NCI-H510A treated with DMSO at 0.1 percent for 48 hours (cell line): Measurements from ENCODE around the gene ASAH2.
"Not testable (repeated sequence)": the region's sequence is repeated elsewhere in the genome, so short reads cannot be mapped to it uniquely, and the experiment has no call there.

Experiments
- DNase-seq: peaks from one replicate; lab custom pipeline; 2025; lab: John Stamatoyannopoulos, UW

ASAH2 gene

DNA sequence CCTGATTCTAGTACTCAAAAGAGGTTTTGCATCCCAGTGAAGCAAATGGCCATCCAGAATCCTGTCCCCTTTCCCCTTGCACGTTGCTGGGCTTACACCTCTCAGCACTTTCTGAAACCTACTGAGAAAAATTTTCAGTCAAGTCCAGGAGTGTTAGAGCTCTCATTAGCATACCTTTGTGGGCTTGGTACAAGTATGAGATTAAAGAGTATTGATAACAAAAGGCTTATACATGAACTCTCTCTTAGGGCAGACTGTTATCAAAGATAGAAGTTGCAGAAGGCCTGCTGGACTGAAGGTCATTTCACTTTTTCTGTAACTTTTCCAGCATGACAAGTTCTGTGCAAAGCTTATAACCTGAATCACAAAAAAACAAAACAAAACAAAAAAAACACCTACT is at the start of gene ASAH2:
Gene ASAH2 (minus strand): TSS at position 123 of the 400 bp plus-strand sequence. CDS start 2,906 bp downstream, outside the sequence.
- DNase-seq, result no peak

DNA sequence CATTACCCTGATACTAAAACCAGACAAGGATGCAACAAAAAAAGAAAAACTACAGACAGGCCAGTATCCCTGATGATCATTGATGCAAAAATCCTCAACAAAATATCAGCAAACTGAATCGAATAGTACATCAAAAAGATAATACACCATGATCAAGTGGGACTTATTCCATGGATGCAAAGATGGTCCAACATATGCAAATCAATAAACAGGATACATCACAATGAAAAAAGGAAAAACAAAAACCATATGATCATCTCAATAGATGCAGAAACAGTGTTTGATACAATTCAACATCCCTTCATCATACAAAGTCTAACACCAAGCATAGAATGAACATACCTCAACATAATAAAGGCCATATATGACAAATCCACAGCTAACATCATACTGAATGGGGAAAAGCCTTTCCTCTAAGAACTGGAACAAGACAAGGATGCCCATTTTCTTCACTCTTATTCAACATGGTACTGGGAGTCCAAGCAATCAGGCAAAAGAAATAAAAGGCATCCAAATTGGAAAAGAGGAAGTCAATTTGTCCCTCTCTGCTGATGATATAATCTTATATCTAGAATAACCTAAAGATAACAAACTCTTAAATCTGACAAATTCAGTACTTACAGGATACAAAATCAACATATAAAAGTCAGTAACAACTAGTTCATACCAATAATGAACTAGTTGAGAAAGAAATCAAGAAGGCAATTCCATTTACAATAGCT is 48.8 kb upstream of the ASAH2 start:
- DNase-seq, result no peak

DNA sequence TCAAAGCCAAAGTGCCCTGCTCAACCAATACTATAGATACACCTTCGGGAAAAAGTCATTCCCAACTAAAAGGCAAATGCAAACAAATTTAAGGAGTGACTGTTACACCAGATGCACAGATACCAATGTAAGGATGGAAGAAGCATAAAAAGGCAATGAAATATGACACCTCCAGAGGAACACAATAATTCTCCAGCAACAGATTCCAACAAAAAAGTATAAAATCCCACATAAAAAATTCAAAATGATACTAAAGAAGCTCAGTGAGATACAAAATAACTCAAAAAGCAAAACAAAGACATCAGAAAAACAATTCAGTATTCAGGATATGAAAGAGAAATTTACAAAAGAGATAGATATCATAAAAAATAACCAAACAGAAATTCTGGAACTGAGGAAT is 44.1 kb upstream of the ASAH2 start:
- no peak for DNase-seq

DNA sequence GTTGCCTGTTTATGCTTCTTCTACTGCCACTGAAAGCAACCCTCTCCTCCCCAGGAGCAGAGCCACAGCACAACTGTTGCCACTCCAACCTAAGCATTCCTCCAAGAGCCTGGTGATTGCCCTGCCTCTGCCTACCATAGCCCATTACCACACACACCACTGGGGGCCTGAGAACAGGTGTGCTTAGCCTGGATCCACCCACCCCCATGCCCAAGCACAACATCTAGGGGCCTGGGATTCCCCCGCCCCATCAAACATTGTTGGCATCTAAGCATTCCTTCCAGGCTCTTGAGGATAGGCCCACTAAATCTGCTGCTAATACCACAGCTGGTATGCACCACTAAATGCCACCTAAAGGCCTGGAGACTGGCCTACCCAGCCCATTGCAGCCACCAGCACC is 43.3 kb upstream of the ASAH2 start:
- no peak for DNase-seq

DNA sequence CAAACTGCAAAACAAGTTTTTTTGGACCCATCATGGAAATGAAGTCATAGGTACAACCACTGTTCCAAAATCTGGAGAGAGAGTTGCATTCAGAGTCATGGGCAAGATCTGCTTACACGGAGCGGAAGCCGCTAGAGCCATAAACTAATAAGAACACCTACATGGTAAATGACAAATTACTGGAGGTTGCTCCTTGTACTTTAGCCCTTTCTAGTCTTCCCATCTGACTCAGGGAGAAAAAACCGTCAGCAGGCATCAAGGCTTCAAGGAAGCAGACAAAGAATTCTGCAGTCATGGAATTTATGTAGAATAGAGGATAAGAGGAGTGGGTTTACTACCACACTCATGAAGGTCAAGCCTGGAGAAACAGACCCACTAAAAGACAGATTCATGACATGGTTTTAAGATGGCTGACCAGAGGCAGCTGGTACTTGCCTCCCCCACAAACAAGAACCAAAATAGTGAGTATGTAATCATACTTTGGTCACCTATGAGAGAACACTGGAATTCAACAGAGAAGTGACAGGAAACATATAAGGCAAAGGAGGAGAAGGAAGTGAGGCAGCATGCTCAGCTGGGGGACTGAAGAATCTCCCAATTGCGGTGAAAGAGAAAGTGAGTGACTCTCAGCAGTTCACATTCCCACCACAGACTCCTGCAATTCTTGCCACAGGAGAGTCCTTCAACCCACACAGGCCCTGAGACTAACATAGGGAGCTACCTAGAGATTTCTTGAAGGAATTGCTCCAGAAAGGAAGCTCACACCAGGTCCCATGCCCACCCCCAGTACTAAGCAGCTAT is 42.4 kb upstream of the ASAH2 start:
- no peak for DNase-seq

DNA sequence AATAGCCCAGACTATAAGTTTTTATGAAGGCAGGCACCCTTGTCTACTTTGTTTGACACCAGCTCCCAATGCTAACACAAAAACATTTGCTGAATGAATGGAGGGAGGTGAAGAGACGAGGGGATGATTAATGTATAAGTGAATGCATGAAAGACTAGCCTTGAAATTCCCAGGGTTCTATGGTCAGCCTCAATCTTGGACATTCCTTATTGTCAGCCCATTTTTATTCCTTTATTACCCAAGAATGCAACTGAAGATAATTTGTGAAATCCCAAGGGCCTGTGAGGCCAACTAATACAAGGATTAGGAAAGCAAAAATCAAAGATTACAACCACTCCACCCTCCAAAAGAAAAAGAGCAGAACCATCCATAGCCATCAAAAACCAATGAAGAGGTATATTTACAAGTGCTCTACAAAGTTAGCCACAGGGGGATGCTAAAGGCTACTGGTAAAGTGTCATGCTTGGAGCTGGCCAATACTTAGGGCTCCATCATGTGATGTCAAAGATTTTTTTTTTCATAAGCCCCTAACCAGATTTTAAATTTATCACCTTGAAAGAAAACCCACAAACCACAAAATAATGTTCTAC is 40.0 kb upstream of the ASAH2 start:
- no peak for DNase-seq

DNA sequence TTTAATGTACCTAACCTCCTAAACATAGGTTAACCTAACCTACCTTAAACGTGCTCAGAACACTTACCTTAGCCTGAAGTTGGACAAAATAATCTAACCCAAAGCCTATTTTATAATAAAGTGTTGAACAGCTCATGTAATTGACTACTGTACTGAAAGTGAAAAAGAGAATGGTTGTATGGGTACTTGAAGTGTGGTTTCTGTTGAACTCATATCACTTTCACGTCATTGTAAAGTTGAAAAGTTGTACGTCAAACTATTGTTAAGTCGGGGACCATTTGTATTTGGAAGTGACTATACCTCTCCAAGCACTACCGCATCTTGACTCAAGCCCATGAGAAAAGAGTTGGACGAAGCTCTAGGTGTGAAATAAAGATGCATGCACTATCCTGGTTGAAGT is 37.9 kb upstream of the ASAH2 start:
- no peak for DNase-seq

DNA sequence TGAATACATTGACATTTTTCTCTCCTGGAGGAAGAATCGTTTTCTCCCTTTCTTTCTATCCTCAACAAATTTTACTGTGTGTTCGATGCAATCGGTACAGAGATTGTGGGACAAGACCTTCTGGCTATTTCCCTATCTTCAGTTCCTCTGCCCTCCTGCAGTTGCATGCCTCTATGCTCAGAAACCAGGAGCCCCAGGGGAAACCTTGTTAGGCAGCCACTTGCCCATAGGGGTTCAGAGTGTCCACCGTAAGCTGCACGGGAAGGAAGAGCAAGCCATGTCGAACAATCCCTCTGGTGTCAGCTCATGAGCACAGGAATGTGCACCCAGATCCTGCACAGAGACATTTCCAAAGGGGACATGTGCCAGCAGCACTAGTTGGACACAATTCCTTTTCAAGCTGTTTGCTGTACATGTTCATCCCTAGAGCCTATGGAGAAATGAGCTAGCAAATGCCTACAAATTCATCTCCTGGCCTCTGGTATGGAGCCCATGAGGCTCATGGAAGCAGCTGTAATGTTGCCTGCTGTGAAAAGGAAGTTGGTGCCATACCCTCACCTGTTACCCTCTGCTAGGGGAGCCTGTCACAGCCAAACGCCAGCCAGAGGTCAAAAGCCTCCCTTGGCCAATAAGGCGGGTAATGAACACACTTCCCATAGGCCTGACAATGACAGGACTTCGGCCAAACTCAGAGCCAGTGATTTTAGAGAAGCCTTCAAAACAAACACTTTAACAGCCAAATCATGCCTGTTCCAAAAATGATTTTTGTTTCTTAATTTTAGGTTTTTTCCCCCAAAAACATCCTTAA is 35.9 kb upstream of the ASAH2 start:
- DNase-seq, result no peak

DNA sequence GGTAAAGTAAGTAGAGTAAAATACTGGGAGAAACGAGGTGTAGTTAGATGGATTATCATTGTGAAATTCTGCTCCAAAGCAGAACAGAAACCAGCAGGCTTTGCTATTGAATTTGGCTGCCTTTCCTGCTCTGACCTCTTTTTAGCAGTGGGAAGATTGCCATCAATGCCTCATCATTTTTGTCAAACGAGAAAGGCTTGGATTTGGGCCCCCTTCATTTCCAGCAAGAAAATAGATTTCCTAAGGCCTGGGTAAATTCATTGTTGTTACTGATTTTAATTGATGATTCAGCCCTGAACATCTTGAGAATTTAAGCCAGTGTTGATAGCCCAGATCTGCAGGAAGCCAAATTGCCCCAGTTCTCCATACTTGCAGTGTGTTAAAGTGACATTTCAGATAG is 35.2 kb upstream of the ASAH2 start:
- no peak for DNase-seq

DNA sequence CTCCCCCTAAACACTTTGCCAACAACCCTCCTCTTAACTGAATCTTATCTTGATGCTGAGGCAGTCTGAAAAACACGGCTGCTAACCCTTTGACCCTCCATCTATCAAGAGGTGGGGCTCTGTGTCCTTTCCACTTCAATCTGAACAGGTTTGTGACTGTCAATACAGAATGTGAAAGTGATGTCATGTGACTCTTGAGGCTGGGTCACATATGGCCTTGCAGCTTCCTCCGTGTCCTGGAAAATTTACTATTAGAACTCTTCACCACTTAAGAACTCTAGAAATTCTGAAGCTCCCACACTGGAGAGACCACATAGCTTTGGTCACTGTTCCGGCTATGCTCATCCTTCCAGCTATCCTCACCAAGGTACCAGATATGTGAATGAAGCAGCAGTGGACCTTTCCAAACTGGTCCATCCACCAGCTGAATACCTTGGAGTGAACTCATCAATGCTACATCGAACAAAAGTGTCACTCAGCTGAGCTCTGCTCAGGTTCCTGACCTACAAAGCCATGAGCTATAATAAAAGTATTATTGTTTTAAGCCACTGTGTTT is 30.7 kb upstream of the ASAH2 start:
- no peak for DNase-seq

DNA sequence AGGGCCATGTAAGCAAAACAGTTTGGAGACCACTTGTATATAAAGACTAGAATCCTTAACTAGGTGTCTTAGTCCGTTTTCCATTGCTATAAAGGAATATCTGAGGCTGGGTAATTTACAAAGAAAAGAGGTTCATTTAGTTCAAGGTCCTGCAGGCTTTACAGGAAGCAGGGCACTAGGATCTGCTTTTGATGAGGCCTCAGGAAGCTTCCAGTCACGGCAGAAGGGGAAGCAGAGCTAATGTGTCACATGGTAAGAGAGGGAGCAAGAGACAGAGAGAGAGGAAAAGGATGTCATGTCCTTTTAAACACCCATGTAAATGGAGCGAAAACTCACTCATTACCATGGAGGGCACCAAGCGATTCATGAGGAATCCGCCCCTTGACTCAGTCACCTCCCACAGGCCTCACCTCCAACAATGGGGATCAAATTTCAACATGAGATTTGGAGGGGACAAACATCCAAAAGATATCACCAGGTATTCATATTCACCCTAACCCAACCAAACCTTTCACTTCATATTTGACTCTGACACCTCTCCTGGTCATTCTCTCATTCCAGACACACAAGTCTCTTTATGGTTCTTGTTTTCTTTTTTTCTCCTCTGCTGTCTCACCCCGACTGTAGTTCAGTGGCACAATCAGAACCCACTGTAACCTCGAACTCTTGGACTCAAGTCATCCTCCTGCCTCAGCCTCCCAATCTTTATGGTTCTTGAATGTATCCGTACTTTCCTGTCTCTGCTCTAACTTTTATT is 30.1 kb upstream of the ASAH2 start:
- no peak for DNase-seq

DNA sequence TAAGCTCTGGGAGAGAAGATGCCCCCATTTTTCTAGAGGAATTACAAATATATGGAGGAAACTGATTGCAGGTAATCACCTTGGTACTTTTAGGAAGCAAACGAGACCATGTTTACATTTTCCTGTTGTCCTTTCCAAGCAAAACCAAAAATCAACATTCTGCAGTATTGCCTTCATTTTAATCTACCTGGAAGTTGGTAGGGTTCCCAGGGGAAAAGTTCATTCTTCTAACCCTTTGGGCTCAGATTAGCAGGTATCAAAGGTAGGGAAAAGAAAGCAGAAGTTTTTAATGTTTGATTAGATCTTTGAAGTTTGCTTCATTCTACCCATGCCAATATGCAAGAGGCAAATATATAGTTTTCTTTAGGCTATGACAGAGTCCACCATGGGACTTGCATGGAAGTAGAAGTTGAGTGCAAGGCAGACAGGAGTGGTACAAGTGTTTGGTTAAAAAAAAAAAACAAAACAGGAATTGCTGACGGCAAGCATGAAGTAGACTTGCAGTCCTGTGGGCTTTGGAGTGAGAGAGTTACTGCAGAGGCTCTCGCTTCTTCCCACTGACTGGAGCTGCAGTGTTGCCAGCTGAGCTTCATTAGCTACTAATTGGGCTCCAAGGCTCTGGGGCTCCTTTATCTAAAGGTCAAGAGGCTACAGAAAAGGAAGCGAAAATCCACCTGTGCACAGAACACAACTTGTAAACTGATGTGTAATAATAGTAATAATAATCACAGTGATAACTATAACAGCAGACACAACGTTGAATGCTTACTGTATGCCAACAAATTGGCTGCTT is 28.9 kb upstream of the ASAH2 start:
- DNase-seq, result no peak

DNA sequence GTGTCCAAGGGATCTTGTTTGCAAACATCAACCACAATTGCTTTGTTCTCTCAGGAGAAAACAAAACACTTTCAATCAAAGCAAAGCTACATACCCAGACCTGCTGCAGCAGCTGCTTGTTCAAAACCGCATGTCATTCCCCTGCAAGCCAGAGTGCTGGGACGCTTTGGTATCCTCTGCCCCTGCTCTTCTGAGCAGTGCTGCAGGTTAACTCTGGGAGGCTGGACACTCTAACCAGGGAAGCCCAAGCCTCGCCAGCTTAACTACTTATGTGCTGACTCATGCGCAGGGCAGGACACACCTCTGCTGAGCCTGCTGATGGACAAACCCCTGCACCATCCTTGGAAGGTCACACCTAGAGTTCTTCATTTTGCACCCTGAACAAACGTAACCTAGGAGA is 28.2 kb upstream of the ASAH2 start:
- no peak for DNase-seq

DNA sequence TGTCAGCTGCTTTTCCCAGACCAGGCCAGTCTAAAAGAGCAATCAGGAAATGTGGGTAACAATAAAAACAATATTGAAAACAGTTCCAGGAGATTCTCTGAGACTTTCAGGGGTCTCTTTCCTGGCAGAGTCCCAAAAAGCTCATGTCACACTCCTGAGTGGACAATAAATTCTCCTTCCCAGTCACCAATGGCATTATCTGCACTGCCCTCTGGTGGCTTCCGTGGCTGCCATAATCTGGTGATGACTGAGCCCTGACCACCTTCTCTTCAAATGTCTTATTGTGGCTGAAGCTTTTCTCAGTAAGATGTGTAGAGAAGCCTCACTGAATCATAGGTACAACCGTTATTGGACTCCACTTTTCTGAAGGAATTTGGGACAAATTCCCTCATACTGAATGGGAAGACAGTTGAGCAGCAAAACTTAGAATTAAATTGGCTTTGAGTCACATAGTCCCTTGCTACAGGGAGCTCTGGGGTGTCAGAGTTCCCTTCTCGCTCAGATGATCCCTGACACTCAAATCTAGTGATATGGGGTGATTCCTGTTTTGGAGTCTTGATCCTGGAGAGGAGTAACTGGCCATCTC is 24.4 kb upstream of the ASAH2 start:
- no peak for DNase-seq

DNA sequence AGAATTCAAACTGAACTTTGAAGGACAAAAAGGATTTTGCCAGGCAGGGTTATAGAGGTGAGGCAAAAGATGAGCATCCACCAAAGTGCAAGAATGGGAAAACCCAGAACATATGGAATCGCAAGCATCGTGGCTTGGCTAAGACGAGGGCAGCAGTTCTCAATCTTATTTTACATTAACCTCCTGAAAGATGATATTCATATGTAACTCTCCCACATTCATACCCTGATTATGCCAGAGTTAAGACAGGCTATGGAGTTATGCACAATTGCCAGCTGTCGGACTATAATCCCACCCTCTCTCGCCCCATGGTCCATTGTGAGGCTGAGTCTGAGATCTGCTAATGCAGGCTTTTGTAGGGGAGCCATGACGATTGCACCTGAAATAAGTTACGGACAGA is 21.2 kb upstream of the ASAH2 start:
- DNase-seq, result no peak

DNA sequence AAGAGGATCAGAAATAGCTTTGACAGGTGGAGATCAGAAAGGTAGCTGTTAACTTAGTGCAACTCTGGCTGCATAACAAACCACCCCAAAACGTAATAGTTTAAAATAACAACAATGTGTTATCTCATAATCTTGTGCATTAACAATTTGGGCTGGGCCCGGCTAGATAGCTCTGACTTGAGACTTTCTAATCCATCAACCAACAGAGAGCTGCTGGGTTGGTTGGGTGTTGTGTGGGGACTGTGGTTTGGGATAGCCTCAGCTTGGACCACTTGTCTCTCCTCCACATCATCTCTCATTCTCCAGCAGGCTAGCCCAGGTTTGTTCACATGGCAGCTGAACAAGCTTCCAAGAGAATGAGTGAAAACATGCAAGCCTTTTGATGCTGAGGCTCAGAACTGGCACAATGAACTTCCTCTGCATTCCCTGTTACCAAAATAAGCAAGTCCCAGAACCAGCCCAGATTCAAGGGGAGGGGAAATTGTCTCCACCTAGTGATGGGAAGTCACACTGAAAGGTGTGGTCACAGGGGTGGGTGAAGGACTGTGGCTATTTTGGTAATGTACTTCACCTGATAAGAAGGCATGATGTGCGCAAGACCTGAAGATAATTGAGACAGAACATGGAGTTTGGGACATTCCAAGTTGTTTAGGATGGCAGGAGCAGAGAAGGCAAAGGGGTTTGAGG is 20.4 kb upstream of the ASAH2 start:
- no peak for DNase-seq

DNA sequence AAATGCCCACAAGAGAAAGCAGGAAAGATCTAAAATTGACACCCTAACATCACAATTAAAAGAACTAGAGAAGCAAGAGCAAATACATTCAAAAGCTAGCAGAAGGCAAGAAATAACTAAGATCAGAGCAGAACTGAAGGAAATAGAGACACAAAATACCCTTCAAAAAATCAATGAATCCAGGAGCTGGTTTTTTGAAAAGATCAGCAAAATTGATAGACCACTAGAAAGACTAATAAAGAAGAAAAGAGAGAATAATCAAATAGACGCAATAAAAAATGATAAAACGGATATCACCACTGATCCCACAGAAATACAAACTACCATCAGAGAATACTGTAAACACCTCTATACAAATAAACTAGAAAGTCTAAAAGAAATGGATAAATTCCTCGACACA is 16.6 kb upstream of the ASAH2 start:
- DNase-seq, result not testable (repeated sequence)

DNA sequence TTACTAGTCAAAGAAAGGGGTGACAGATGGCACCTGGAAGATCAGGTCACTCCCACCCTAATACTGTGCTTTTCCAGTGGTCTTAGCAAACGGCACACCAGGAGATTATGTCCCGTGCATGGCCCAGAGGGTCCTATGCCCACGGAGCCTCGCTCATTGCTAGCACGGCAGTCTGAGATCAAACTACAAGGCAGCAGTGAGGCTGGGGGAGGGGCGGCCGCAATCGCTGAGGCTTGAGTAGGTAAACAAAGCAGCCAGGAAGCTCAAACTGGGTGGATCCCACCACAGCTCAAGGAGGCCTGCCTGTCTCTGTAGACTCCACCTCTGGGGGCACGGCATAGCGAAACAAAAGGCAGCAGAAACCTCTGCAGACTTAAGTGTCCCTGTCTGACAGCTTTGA is 11.3 kb upstream of the ASAH2 start:
- DNase-seq, result not testable (repeated sequence)

DNA sequence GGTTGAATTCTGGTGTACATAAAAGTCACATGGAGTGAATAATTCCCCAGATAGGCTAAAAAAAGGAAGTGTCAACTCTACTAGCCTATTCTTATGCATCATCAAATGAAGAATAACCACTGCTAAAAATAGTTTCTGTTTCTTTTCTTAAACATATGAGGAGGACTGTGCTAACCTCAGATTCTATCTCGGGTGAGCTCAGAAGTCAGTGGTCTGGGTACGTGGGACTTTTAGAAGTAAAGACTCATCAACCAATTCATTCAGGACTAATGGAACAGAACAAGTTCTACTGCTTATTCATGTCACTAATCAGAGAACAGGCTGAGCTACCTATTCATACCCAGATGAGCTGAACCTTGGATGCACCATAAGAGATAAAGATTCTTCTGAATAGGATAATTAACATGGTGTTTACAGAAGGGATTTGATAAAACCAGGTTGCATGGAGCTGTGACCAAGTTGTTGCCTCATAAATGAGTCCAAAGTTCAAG is 9.5 kb upstream of the ASAH2 start:
- DNase-seq, result no peak
